Measurements from ENCODE around the gene RSRP1.

The RSRP1 gene

GRCh38 chr1:25217598-25218232, 29.5 kb downstream of the RSRP1 start:
- peaks cover 20% of the 10 kb centered on the region for H3K36me3 ChIP-seq (ENCODE audit: insufficient read depth, insufficient read length, low read length)
- TF ChIP-seq SUZ12 (IDR thresholded peaks at IDR 0.05; ENCODE audit: extremely low read depth, insufficient read depth, insufficient read length) (no peak), YY1 (IDR thresholded peaks at IDR 0.05; ENCODE audit: insufficient read depth, insufficient read length) (no peak), ZNF274 (IDR thresholded peaks at IDR 0.05; ENCODE audit: low read depth, low read length) (no peak)

GRCh38 chr1:25217015-25217414, 30.2 kb downstream of the RSRP1 start:
- Histone ChIP-seq H3K27me3 (ENCODE audit: insufficient read depth, insufficient read length) (no peaks in the 10 kb centered on the region), H3K4me3 (ENCODE audit: insufficient read length, low read depth) (no peak overlapping the region), H3K9me3 (ENCODE audit: insufficient read depth, low read length) (no peaks in the 10 kb centered on the region), H3K4me1 (ENCODE audit: insufficient read depth, insufficient read length) (no peaks in the 10 kb centered on the region), H3K9ac (ENCODE audit: insufficient read length, low read depth) (no peak overlapping the region), H3K36me3 (ENCODE audit: insufficient read depth, insufficient read length, low read length) (peaks cover 13% of the 10 kb centered on the region)
- DNase-seq (ENCODE audit: low read depth, low spot score) = no peak
- TF ChIP-seq ZNF274 (IDR thresholded peaks at IDR 0.05; ENCODE audit: low read depth, low read length) (no peak), SUZ12 (IDR thresholded peaks at IDR 0.05; ENCODE audit: extremely low read depth, insufficient read depth, insufficient read length) (no peak), YY1 (IDR thresholded peaks at IDR 0.05; ENCODE audit: insufficient read depth, insufficient read length) (no peak)

More at GRCh38 chr1:25217598-25218232, 29.5 kb downstream of the RSRP1 start:
- H3K4me1 ChIP-seq (ENCODE audit: insufficient read depth, insufficient read length) = no peaks in the 10 kb centered on the region
- H3K9ac ChIP-seq (ENCODE audit: insufficient read length, low read depth) = no peak overlapping the region
- DNase-seq (ENCODE audit: low read depth, low spot score) = no peak
- H3K4me3 ChIP-seq (ENCODE audit: insufficient read length, low read depth) = no peak overlapping the region
- H3K9me3 ChIP-seq (ENCODE audit: insufficient read depth, low read length) = no peaks in the 10 kb centered on the region
- H3K27me3 ChIP-seq (ENCODE audit: insufficient read depth, insufficient read length) = no peaks in the 10 kb centered on the region

GRCh38 chr1:25216123-25216522, 31.1 kb downstream of the RSRP1 start:
- Histone ChIP-seq H3K9me3 (ENCODE audit: insufficient read depth, low read length) (no peaks in the 10 kb centered on the region), H3K36me3 (ENCODE audit: insufficient read depth, insufficient read length, low read length) (peaks cover 5% of the 10 kb centered on the region), H3K4me1 (ENCODE audit: insufficient read depth, insufficient read length) (no peaks in the 10 kb centered on the region), H3K4me3 (ENCODE audit: insufficient read length, low read depth) (no peak overlapping the region), H3K9ac (ENCODE audit: insufficient read length, low read depth) (no peak overlapping the region), H3K27me3 (ENCODE audit: insufficient read depth, insufficient read length) (no peaks in the 10 kb centered on the region)
- TF ChIP-seq SUZ12 (IDR thresholded peaks at IDR 0.05; ENCODE audit: extremely low read depth, insufficient read depth, insufficient read length) (no peak), ZNF274 (IDR thresholded peaks at IDR 0.05; ENCODE audit: low read depth, low read length) (no peak), YY1 (IDR thresholded peaks at IDR 0.05; ENCODE audit: insufficient read depth, insufficient read length) (no peak)
- DNase-seq (ENCODE audit: low read depth, low spot score) = no peak

- TF ChIP-seq YY1 (IDR thresholded peaks at IDR 0.05; ENCODE audit: insufficient read depth, insufficient read length) (no peak), ZNF274 (IDR thresholded peaks at IDR 0.05; ENCODE audit: low read depth, low read length) (no peak), SUZ12 (IDR thresholded peaks at IDR 0.05; ENCODE audit: extremely low read depth, insufficient read depth, insufficient read length) (no peak)
- no peak overlapping the region for H3K4me3 ChIP-seq (ENCODE audit: insufficient read length, low read depth)
- peaks cover 3% of the 10 kb centered on the region for H3K4me1 ChIP-seq (ENCODE audit: insufficient read depth, insufficient read length)
- H3K9me3 ChIP-seq (ENCODE audit: insufficient read depth, low read length) = no peaks in the 10 kb centered on the region
- H3K9ac ChIP-seq (ENCODE audit: insufficient read length, low read depth) = no peak overlapping the region
- no peaks in the 10 kb centered on the region for H3K27me3 ChIP-seq (ENCODE audit: insufficient read depth, insufficient read length)
- H3K36me3 ChIP-seq (ENCODE audit: insufficient read depth, insufficient read length, low read length) = no peaks in the 10 kb centered on the region
- DNase-seq (ENCODE audit: low read depth, low spot score) = no peak
Observed at GRCh38 chr1:25212725-25213124, 34.5 kb downstream of the RSRP1 start.

- H3K9ac ChIP-seq (ENCODE audit: insufficient read length, low read depth) = no peak overlapping the region
- no peak for DNase-seq (ENCODE audit: low read depth, low spot score)
- no peaks in the 10 kb centered on the region for H3K9me3 ChIP-seq (ENCODE audit: insufficient read depth, low read length)
- no peaks in the 10 kb centered on the region for H3K27me3 ChIP-seq (ENCODE audit: insufficient read depth, insufficient read length)
- TF ChIP-seq ZNF274 (IDR thresholded peaks at IDR 0.05; ENCODE audit: low read depth, low read length) = no peak
- no peak for TF ChIP-seq SUZ12 (IDR thresholded peaks at IDR 0.05; ENCODE audit: extremely low read depth, insufficient read depth, insufficient read length)
- TF ChIP-seq YY1 (IDR thresholded peaks at IDR 0.05; ENCODE audit: insufficient read depth, insufficient read length) = no peak
- peaks cover 3% of the 10 kb centered on the region for H3K4me1 ChIP-seq (ENCODE audit: insufficient read depth, insufficient read length)
- no peaks in the 10 kb centered on the region for H3K36me3 ChIP-seq (ENCODE audit: insufficient read depth, insufficient read length, low read length)
- no peak overlapping the region for H3K4me3 ChIP-seq (ENCODE audit: insufficient read length, low read depth)
Observed at GRCh38 chr1:25210728-25211127, 36.5 kb downstream of the RSRP1 start.

GRCh38 chr1:25209516-25209915, 37.7 kb downstream of the RSRP1 start:
- no peak overlapping the region for H3K4me3 ChIP-seq (ENCODE audit: insufficient read length, low read depth)
- no peak overlapping the region for H3K9ac ChIP-seq (ENCODE audit: insufficient read length, low read depth)
- no peaks in the 10 kb centered on the region for H3K9me3 ChIP-seq (ENCODE audit: insufficient read depth, low read length)
- peaks cover 3% of the 10 kb centered on the region for H3K4me1 ChIP-seq (ENCODE audit: insufficient read depth, insufficient read length)
- H3K27me3 ChIP-seq (ENCODE audit: insufficient read depth, insufficient read length) = no peaks in the 10 kb centered on the region
- no peak for TF ChIP-seq ZNF274 (IDR thresholded peaks at IDR 0.05; ENCODE audit: low read depth, low read length)
- TF ChIP-seq YY1 (IDR thresholded peaks at IDR 0.05; ENCODE audit: insufficient read depth, insufficient read length) = no peak
- TF ChIP-seq SUZ12 (IDR thresholded peaks at IDR 0.05; ENCODE audit: extremely low read depth, insufficient read depth, insufficient read length) = no peak
- no peaks in the 10 kb centered on the region for H3K36me3 ChIP-seq (ENCODE audit: insufficient read depth, insufficient read length, low read length)
- DNase-seq (ENCODE audit: low read depth, low spot score) = no peak

- Histone ChIP-seq H3K9ac (ENCODE audit: insufficient read length, low read depth) (no peak overlapping the region), H3K27me3 (ENCODE audit: insufficient read depth, insufficient read length) (no peaks in the 10 kb centered on the region), H3K4me3 (ENCODE audit: insufficient read length, low read depth) (no peak overlapping the region), H3K36me3 (ENCODE audit: insufficient read depth, insufficient read length, low read length) (no peaks in the 10 kb centered on the region), H3K4me1 (ENCODE audit: insufficient read depth, insufficient read length) (peaks cover 3% of the 10 kb centered on the region), H3K9me3 (ENCODE audit: insufficient read depth, low read length) (no peaks in the 10 kb centered on the region)
- TF ChIP-seq SUZ12 (IDR thresholded peaks at IDR 0.05; ENCODE audit: extremely low read depth, insufficient read depth, insufficient read length) (no peak), YY1 (IDR thresholded peaks at IDR 0.05; ENCODE audit: insufficient read depth, insufficient read length) (no peak), ZNF274 (IDR thresholded peaks at IDR 0.05; ENCODE audit: low read depth, low read length) (no peak)
- no peak for DNase-seq (ENCODE audit: low read depth, low spot score)
Observed at GRCh38 chr1:25208561-25209222, 38.6 kb downstream of the RSRP1 start.
